Jurkat, Clone E6-1 (cell line): ENCODE results near the gene ZNF598.
A peak's percentile ranks its signal among the peaks of the same experiment; 100 is the strongest.

Experiments used
- DNase-seq: peaks from one replicate; pipeline ENCODE4 v3.0.0-alpha.2; 2011; ENCODE audit warnings: low read depth, low spot score
- H3K4me3 ChIP-seq: 2 replicates; pipeline ENCODE4 v1.5.1; 2011; ENCODE audit warnings: mild to moderate bottlenecking, low read length, control low read depth, moderate library complexity

The ZNF598 gene

GRCh38 chr16:1982991-1983543 lies 26.6 kb downstream of the ZNF598 start:
- DNase-seq, result no peak

GRCh38 chr16:1982013-1982433 lies 27.6 kb downstream of the ZNF598 start:
- DNase-seq, result no peak

More at GRCh38 chr16:1982991-1983543, 26.6 kb downstream of the ZNF598 start:
- H3K4me3 ChIP-seq, result peak overlapping the region; percentile 66

GRCh38 chr16:1981398-1981836 lies 28.2 kb downstream of the ZNF598 start, which contains the start of gene NOXO1:
NOXO1 (minus strand) TSS chr16:1981469; CDS start chr16:1981179, 290 bp downstream.
- DNase-seq, result no peak
- no peak within 1 kb of the TSS for H3K4me3 ChIP-seq

More at GRCh38 chr16:1982013-1982433, 27.6 kb downstream of the ZNF598 start:
- H3K4me3 ChIP-seq, result no peak overlapping the region

- no peak for DNase-seq
- H3K4me3 ChIP-seq, result no peak overlapping the region
Observed at GRCh38 chr16:1980770-1981087, 28.9 kb downstream of the ZNF598 start.

GRCh38 chr16:1980030-1980769 lies 29.4 kb downstream of the ZNF598 start:
- H3K4me3 ChIP-seq, result no peak overlapping the region
- no peak for DNase-seq

- H3K4me3 ChIP-seq, result no peak overlapping the region
- DNase-seq, result no peak
Observed at GRCh38 chr16:1979271-1980029, 30.2 kb downstream of the ZNF598 start.

- no peak overlapping the region for H3K4me3 ChIP-seq
- no peak for DNase-seq
Observed at GRCh38 chr16:1978476-1979120, 31.0 kb downstream of the ZNF598 start.

- no peak for DNase-seq
- no peak overlapping the region for H3K4me3 ChIP-seq
Observed at GRCh38 chr16:1977875-1978268, 31.7 kb downstream of the ZNF598 start.

- no peak overlapping the region for H3K4me3 ChIP-seq
- DNase-seq, result no peak
Observed at GRCh38 chr16:1976951-1977874, 32.4 kb downstream of the ZNF598 start.

- DNase-seq, result no peak
Observed at GRCh38 chr16:1976216-1976520, 33.5 kb downstream of the ZNF598 start.

GRCh38 chr16:1975432-1976215 lies 34.0 kb downstream of the ZNF598 start:
- no peak overlapping the region for H3K4me3 ChIP-seq
- no peak for DNase-seq

More at GRCh38 chr16:1976216-1976520, 33.5 kb downstream of the ZNF598 start:
- no peak overlapping the region for H3K4me3 ChIP-seq

- DNase-seq, result no peak
- no peak overlapping the region for H3K4me3 ChIP-seq
Observed at GRCh38 chr16:1974157-1975070, 35.2 kb downstream of the ZNF598 start.

GRCh38 chr16:1973461-1974156 lies 36.0 kb downstream of the ZNF598 start:
- DNase-seq, result no peak
- H3K4me3 ChIP-seq, result peak overlapping the region; percentile 86; the same call in 1 of the 2 replicates

GRCh38 chr16:1972490-1972877 lies 37.1 kb downstream of the ZNF598 start:
- H3K4me3 ChIP-seq, result peak overlapping the region; percentile 86
- no peak for DNase-seq

GRCh38 chr16:1971796-1972489 lies 37.7 kb downstream of the ZNF598 start, which contains the start of gene TBL3:
TBL3 (plus strand) TSS chr16:1972053; CDS start chr16:1972165, 112 bp downstream.
- peak; percentile 94 for DNase-seq
- peak within 1 kb of the TSS; percentile 86 for H3K4me3 ChIP-seq
